ENCODE measurements around the gene CYP27B1. TPM values are rescaled to one million over a fixed set of nuclear protein-coding genes. Genes with fewer than 3 reads are reported as not detected.

The CYP27B1 gene
- total and polyA plus RNA-seq, 10 of the 15 experiments (the other 5 are each of a cell fraction or from before 2014, with no cell fraction given): 0.10 to 2.7 (median 1.1) TPM

DNA sequence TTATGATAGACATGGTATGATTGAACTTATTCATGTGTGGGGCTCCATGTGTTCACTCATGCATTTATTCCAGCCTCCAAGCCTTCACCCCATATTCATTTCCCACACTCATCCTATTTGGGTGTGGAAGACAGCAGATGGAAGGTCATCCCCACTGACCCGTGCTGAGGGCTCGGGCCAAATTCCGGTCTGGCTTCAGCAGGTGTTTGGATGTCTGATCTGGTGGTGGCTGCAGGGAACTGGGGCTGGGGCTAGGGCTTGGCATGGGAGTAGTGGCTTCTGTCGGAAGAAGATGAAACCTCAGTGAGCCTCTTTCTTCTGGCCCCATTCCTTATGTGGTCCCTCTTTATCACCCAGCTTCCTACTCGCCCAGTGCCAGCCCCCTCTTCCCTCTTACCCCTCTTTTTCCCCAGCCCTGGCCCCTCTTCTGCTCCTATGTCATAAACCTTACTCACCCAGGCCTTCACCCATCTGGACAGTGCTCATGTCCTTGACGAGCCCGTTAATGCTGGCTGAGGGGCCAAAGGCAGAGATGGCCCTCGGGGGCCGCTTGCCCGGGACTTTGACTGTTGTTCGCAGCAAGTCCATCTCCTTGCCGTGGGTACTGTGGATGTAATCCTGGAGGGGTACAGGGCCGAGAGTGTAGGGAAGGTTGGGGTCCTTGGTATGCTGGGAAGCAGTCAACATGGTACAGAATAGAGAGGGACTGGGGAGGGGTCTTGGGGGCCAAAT, 36.4 kb downstream of the CYP27B1 start:
- H3K27ac ChIP-seq (ENCODE audit: control insufficient read depth, insufficient read depth): no peak overlapping the region
- H3K79me2 ChIP-seq (ENCODE audit: control insufficient read depth, insufficient read depth, low read length): no peaks in the 10 kb centered on the region
- intact Hi-C loops (cut with micrococcal nuclease; ENCODE audit: unreplicated experiment): no loop called here
- no peaks in the 10 kb centered on the region for H4K20me1 ChIP-seq (ENCODE audit: control insufficient read depth, insufficient read depth)
- RAD21 ChIA-PET (ENCODE audit: unreplicated experiment): interaction anchor here (0.5 kb wide), 1 partner anchor 466 kb away, joined by 4 read pairs; no protein-coding TSS in a partner anchor
- no peaks in the 10 kb centered on the region for H3K27me3 ChIP-seq (replicated peaks in 1 of 2; ENCODE audit: control insufficient read depth in 2 of 2, insufficient read depth in 2 of 2, low read length in 1 of 2)
- in situ Hi-C loops (cut with MboI): no loop called here
- H3K4me3 ChIP-seq: no peak overlapping the region
- SMC1A ChIA-PET (ENCODE audit: uncharacterized antibody, unreplicated experiment): no interaction called here
- H2AFZ ChIP-seq (ENCODE audit: control insufficient read depth, low read depth, low read length): no peak overlapping the region
- CTCF ChIA-PET: no interaction called here
- no peak overlapping the region for H3K4me2 ChIP-seq (ENCODE audit: control insufficient read depth, insufficient read depth)
- H3K4me1 ChIP-seq (ENCODE audit: control insufficient read depth, insufficient read depth, low read length): no peaks in the 10 kb centered on the region
- BruUV-seq (replicated peaks): no TSS peak
- H3K9ac ChIP-seq (ENCODE audit: control insufficient read depth, insufficient read depth, low read length): no peak overlapping the region
- FAIRE-seq (no peak), ATAC-seq (no peak), DNase-seq (ENCODE audit: low read depth, low spot score) (no peak)
- POLR2A ChIA-PET: no interaction called here
- TF ChIP-seq, protein P1, sequence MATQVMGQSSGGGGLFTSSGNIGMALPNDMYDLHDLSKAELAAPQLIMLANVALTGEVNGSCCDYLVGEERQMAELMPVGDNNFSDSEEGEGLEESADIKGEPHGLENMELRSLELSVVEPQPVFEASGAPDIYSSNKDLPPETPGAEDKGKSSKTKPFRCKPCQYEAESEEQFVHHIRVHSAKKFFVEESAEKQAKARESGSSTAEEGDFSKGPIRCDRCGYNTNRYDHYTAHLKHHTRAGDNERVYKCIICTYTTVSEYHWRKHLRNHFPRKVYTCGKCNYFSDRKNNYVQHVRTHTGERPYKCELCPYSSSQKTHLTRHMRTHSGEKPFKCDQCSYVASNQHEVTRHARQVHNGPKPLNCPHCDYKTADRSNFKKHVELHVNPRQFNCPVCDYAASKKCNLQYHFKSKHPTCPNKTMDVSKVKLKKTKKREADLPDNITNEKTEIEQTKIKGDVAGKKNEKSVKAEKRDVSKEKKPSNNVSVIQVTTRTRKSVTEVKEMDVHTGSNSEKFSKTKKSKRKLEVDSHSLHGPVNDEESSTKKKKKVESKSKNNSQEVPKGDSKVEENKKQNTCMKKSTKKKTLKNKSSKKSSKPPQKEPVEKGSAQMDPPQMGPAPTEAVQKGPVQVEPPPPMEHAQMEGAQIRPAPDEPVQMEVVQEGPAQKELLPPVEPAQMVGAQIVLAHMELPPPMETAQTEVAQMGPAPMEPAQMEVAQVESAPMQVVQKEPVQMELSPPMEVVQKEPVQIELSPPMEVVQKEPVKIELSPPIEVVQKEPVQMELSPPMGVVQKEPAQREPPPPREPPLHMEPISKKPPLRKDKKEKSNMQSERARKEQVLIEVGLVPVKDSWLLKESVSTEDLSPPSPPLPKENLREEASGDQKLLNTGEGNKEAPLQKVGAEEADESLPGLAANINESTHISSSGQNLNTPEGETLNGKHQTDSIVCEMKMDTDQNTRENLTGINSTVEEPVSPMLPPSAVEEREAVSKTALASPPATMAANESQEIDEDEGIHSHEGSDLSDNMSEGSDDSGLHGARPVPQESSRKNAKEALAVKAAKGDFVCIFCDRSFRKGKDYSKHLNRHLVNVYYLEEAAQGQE (IDR thresholded peaks at IDR 0.05; ENCODE audit: low read depth, low read length): no peak
- TF ChIP-seq, protein P2, sequence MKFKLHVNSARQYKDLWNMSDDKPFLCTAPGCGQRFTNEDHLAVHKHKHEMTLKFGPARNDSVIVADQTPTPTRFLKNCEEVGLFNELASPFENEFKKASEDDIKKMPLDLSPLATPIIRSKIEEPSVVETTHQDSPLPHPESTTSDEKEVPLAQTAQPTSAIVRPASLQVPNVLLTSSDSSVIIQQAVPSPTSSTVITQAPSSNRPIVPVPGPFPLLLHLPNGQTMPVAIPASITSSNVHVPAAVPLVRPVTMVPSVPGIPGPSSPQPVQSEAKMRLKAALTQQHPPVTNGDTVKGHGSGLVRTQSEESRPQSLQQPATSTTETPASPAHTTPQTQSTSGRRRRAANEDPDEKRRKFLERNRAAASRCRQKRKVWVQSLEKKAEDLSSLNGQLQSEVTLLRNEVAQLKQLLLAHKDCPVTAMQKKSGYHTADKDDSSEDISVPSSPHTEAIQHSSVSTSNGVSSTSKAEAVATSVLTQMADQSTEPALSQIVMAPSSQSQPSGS (IDR thresholded peaks at IDR 0.05; ENCODE audit: low read length): no peak
- TF ChIP-seq ZBTB40 (IDR thresholded peaks at IDR 0.05; ENCODE audit: borderline replicate concordance): no peak
- TF ChIP-seq NR2C2 (IDR thresholded peaks at IDR 0.05; ENCODE audit: borderline replicate concordance, control insufficient read depth, insufficient read length, low read depth): no peak
- no peak for TF ChIP-seq BACH1 (IDR thresholded peaks at IDR 0.05; ENCODE audit: borderline replicate concordance)
- TF ChIP-seq SMAD5 (IDR thresholded peaks at IDR 0.05; ENCODE audit: low read depth): no peak
- TF ChIP-seq RELA (IDR thresholded peaks at IDR 0.05; ENCODE audit: borderline replicate concordance, partially characterized antibody): no peak
- peaks cover 8 to 12% of the 10 kb centered on the region in 2 experiments for H3K36me3 ChIP-seq (ENCODE audit: control insufficient read depth in 2 of 2, insufficient read depth in 2 of 2, low read length in 1 of 2)
- no peaks in the 10 kb centered on the region for H3K9me3 ChIP-seq (replicated peaks; ENCODE audit: control insufficient read depth, insufficient read depth, low read length)
- 96% methylated on average over 13 of the region's 13 CpGs for WGBS (ENCODE audit: insufficient coverage, insufficient replicate concordance, low lambda C conversion rate, missing lambda C conversion rate)

Measured in GM12878 (cell line).